ENCODE results near the gene CORO2B.

The CORO2B gene

DNA sequence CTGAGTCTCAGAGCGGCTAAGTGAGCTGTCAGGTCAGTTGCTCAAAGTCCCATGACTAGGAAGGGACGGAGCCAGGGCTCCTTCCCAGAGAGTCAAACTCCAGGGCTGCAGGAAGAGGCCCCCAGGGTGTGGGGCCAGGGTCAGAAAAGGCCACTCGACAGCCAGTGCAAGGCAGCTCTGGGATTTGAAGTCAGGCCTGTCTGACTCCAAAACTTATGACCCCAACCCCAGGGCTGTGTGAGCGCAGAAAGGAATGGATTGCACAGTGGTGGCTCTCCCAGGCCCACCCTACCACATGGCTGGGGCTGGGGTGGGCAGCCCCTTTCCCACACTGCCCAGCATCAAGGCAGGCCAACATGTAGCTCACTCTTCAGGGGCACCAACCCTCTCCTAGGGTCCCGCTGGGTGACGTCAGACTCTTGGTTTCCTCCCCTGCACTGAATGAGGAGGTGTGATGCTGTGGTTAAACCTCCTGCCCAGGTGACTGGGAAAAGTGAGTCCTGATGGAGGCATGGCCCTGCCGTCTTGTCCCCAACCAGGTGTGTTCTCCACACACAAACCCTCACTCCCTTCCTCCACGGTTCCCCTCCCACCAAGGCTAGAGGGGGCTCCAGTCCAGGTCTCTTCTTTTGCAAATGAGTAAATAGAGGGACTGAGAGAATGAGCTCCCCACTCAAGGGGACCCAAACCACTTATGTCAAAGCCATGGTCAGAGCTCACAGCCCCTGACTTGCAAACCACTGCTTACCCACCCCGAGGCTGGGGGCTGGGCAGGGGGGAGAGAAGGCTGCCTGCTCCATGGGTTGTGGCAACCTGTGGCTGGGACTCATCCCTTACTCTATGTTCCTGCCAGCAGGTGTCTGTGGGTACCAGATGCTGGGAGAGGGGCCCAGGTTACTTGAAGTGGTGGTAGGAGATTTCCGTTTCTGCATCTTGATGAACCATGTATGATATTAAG lies 23.8 kb upstream of the CORO2B start:
- DNase-seq: no peak

DNA sequence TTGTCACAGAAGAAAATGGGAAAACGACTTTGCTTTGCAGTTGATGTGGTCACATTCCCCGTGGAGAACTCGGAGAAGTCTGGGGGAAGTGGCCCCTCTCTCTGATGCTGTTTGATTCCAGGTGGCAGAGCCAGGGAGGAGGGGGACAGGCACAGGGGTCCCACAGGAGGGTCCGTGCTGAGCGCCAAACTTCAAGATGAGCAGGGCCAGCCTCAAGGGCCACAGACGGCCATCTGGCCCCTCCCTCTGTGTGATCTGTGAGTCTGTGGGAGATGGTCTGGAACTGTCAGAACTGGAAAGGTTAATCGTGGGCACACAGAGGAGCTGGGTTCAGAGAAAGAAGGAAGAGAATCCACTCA lies 23.1 kb upstream of the CORO2B start:
- no peak for DNase-seq

DNA sequence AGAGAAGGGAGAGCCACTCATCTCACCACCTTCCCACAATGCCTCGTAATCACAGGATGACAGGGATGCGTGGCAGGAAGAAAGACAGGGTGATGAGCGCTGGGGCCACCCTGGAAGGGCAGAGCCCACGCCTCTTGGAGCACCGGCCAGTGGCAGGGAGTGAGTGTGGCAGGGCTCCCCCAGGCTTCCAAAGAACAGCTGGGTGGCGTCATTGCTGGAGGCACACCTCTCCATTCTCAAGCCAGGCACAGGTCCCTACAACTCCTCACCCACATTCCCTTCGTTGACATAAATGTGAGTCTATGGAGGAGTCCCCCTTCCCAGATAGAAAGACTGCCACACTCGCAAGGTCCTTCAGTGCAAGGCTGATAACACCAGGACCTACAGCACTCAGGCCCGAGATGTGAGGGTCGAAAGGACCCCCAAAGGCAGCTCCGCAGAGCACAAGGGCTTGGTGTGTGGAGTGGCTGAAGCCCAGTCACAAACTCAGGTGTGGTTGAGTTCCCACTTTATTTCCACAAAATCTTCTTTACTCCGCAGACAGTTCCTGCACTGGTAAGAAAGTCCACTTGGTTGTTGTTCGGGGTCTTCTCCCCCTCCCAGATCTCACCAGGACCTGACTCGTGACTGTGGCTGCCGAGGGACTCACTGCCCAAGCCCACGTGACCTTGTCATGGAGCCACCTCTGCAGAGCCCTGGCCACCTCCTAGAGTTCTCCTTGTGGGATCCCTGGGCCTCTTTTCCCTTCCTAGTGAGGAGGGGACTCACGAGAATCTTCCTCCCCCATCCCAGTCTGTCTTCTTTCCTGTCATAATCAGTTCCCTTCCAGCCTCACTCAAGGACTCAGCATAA lies 22.4 kb upstream of the CORO2B start:
- no peak for DNase-seq

DNA sequence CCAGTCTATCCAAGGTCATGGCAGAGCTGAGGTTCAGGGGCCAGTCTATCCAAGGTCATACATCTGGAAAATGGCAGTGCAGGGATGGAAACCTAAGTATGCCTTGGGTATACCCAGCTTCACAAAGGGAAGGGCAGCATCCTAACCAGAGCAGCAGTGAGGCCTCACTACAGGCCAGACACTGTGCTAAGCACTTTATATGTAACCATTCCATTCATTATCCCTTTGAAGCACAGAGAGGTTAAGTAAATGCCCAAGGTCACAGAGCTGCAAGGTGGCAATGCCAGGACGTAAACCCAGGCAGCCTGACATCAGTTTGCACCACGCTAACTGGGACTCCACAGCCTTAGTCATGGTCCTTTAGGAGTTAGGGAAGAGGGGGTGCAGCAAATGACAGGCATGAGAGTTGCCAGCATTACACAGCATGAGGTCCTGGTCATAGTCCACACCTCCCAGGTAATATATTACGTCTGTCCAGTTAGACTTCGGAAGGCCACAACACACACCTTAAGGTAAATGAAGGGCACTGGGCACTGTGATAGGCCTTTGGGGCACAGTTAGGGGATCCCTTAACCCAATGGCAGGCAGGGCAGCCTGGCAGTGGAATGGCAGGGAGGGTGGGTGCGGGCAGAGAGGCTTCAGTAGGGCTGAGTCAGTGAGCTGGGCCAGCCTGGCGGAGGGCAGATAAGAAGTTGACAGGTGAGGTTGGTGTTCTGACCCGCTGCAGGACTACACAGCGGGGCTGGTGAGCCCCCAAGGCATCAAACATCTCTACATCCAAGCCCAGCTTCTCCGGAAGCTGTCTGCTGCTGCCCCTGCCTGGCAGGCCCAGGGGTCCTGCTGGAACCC lies 21.1 kb upstream of the CORO2B start:
- no peak for DNase-seq

DNA sequence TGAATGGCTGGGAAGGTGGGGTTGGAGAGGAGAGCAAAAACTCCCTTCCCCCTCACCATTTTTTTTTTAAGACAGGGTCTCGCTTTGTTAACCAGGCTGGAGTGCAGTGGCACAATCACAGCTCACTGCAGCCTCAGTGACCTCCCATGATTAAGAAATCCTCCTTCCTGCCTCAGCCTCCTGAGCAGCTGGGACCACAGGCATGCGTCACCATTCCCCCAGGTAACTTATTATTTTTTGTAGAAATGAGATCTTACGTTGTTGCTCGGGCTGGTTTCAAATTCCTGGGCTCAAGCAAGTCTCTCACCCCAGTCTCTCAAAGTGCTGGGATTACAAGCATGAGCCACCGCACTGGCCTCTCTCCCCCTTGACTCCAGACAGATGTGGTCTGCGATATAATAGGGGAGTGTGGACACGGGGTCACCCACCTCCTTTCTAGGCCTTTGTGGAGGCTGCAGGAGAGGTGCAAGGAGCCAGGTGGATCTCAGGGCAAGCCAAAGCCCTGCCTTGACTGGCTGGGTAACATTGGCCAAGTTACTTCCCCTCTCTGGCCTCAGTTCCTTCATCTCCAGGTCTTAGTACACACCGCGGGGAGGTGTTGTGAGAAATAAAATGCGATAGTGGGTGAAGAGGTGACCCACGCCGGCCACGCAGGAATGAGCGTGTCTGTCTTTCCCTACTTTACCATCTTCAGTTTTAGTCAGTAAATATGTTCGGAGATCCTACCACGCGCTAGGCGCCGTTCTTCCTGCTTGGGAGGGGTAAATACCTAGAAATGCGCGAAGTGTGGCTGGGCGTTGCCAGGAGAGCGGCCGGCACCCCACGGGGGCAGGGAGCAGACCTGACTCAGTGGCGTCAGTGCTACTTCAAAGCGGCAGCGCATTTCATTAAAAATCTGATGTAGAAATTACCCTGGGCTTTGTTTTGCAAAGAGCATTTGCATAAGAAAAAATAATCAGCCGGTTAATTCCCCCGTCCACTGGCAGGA lies 20.2 kb upstream of the CORO2B start:
- no peak for DNase-seq

DNA sequence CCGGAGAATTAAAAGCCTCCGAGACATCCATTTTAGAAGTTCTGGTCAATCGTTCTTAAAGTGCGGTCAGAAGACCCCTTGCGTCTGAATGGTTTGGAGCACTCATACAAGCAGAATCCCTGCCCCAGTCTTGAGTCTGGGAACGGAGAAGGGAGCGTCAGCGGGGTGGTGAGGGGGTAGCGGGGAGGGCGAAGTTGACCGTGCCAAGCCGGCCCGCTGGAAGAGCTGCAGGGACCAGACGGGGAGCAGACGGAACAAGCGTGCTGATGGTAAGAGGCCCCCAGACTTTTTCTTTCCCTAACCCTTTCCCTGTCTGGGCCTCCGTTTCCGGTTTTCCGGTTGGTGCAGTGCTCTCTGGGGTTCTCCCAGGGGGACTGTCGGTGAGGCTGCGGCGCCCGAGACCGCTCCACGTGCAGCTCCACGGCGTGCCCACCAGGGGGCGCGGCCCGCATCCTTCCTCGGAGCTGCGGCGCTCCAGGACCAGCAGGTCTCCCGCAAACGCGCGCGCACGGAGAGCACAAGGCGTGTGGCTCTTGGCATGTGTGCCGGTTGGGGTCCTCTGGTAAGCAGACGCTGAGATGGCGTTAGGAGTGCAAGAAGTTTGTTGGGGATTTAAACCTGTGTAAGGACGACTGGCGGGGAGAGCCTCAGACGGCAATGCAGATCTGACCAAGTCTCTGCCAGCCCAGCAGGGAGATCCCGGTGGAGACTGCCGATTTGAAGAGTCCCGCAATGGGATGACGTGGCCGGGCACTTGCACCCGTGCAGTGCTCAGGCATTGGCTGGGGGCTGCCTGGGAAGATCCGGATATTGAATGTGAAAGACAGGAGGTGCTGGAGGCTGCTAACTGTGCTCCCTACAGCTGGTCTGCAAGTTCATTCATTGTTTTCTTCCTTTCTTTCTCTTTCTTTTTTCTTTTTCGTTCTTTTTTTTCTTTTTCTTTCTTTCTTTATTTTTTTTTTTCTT lies 19.2 kb upstream of the CORO2B start:
- peak; percentile 77 for DNase-seq

DNA sequence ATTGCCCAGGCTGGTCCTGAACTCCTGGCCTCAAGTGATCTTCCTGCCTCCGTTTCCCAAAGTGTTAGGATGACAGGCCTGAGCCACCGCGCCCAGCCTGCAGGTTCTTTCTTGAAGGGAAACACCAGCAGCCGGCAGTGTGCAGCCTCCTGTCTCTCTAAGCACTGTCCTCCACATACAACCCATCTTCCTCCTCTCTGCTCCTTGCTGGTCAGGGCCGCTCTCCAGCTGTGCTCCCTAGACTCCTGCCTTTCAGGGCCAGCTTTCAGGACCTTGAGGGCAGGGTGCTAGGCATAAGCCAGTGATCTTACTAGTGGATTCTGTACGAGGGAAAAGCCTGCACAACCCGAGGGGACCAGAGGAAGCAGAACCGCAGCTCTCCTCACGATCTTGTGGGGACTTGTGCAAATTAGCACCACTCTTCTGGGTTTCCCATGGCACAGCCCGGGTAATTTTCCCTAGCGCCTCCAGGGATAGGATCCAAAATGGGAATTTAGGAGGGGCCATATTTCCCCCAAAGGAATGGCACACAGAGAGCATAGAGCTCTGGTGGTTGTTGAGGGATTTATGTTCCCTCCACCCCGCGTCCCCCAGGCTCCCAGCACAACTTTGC lies 18.2 kb upstream of the CORO2B start:
- DNase-seq: no peak

DNA sequence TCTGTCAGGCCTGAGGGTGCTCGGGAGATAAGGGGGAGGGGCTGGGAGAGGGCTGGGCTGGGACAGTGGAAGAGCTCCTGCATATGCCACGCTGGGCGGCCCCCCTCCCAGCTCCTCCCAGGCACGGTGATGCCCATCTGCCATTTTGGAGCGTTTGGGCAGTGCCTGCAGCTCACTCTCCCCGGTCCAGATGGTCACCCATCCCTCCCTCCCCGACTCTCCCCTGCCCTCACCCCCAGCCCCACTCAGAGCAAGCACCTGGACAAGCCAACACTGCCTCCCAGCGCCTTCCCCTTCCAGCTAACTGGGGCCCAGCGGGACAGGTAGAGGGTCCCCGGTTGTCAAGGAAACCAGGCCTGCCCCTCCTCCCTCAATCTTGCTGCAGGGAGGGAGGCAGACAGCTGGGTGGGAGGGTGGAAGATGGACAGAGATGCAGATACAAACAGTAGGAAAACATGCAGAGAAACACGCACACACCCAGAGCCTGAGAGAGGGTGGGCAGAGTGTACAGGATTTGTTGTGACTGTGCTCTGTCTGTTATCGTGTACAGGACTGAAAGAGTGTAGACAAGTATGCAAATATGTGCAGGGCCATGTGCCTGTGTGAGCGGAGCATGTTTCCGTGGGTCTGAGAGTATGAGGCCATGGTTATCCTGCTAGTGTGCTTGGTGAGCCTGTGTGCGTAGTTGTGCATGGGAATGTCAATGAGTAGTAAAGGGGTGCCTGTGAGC lies 17.5 kb upstream of the CORO2B start:
- no peak for DNase-seq

DNA sequence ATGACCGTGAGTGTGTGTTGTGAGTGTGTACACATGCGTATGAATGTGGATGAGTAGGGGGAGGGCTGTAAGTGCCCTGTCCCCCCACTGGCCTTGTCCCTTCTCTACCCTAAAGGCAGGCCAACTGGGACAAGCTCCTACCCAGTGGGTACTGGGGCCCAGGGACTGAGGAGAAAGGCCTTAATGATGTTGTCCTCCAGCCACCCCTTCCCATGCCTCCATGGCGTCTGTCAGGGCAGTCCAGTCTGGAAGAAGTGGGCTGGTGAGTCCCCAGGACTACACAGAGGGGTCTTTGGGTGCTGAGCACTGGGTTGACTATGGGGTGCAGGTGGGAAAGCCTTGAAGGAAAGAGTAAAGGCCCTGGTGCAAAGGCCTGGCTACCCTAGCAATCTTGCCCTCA lies 16.9 kb upstream of the CORO2B start:
- no peak for DNase-seq

DNA sequence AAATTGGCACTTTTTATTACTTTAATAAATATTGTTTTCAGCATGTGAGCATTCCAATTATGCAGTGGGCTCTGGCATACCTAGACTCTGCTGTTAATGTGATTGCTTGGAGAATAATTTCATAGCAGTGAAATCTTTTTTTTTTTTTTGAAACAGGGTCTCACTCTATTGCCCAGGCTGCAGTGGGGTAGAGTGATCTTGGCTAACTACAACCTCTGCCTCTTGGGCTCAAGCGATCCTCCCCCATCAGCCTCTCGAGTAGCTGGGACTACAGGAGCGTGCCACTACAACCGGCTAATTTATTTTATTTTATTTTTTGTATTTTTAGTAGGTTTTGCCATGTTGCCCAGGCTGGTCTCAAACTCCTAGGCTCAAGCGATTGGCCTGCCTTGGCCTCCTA lies 14.6 kb upstream of the CORO2B start:
- DNase-seq: no peak

DNA sequence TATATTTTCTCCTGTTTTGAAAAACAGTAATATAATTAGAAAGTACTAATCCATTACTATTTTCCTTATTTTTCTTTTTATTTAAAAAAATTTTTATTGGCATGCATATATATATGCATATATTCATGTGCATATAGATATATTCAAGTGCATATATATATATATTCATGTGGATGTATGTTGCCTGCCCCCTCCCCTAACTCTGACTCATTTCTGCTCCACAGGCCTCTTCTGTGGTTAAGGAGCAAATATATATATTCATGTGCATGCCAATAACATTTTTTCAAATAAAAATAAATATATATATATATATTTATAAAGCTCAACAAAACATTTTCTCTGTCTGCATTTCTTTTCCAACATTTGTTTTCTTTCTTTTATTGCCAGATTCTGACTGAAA lies 13.6 kb upstream of the CORO2B start:
- peak; percentile 75 for DNase-seq

DNA sequence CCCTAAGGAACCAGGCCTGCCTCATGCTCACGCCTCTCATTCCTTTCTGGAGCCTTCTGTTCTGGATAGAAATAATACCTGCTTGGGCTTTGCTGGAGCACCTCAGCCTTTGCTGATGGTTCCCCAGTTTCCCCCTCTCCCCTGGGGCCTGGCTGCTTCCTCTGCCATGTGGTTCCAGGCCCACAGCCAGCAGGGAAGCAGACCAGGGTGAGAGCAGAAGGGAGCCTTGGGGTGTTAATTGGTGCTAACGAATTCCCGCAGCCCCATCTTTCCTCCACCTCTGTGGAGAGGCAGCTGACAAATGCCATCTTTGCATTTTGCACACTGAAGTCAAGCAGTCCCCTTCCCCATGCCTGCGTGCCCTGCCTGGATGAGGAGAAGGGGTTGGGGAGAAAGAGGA lies 13.1 kb upstream of the CORO2B start:
- DNase-seq: no peak

DNA sequence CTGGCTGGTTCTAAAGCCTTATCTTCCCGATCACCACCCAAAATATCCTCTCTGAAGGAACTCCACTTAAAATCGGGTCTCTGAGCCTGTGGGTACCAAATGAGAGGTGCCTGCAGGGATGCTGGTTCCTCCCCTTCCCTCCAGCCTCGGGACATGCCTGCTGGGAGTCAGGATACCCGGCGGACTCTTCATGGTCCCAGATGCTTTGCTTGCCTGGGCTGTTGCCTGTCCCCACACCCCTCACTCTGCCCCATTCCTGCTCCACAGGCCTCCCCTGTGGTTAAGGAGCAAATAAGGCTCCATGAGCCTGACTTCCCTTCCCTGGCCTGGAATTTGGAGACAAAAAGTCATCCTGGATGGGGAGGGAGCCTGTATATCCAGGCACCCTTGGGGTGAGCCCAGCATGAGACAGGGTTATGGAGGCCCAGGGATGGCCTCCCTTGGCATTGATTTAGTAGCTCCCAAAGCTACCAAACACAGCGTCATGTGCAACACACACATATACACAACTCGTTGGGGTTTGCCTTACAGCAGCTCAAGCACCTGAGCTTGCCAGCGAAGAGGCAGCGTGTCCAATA lies 12.3 kb upstream of the CORO2B start:
- DNase-seq: no peak

DNA sequence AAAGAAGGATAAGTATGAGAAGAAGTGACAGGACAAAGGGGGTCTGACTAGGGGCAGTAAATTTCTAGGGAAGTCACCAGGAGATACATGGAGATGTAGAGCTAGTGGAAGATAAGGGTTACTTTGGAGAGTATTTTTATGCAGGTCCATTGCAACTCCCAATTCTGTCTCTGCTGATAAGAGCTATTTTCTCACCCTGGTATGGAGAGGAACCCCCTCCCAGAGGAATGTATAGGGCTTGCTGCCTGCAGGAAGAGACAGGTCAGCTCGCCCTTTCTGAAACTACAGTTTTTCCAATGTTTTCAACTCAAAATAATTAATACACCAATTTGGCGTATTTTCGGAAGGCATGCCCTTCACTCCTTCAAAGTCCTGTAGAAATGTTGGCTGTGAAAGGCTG lies 11.4 kb upstream of the CORO2B start:
- DNase-seq: no peak

DNA sequence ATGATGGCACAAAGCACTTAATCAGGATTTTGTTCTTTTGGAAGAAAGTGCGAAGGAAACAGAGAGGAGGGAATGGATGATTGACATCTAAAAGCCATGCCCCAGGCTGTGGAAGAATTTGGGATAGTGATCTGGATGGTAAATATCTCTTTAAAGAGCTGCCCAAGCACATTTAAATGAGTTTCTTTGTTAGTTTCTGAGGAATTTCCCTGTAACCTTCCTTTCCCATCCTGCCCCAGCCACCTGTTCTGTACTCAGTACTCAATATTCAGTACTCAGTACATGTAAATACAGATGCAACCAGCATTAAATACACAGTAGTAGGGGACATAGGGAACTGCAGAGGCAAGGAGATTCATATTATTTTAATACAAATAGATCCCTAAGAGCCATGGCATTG lies 7.8 kb upstream of the CORO2B start:
- DNase-seq: no peak

DNA sequence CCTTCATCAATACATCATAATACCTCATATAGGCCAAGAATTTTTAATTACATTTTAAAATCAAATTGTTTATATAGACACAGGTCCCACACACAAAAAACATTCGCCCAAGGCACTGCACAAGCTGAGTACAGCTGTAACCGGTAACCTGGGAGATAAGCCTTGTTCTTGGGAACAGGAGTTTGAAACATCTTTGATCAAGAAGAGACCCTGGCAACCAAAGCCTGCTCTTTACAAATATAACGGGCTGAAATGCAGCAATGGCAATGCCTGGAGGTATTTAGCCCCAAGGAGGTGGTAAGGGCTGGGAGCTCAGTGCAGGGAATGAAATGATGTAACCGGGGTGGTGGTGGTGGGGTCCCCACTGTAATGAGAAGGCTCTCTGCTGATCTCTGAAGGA lies 7.2 kb upstream of the CORO2B start:
- DNase-seq: no peak

DNA sequence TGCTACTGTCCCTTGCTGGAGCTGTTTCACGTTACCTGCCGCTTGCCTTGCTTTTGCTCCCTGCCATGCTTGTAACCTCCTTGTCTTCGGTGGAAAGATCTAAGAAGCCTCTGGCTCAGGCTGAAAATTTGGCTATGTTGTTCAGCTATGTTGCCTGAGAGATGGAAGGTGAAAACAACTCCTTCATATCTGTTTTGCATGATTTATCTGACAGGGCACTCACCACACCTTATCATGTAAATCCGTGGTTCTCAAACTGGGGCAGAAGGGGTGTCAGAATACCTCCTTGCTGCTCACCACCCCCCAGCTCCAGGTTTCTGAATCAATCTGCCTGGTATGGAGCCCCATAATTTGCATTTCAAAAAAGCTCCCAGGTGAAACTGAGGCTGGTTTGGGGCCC lies 6.5 kb upstream of the CORO2B start:
- DNase-seq: no peak

DNA sequence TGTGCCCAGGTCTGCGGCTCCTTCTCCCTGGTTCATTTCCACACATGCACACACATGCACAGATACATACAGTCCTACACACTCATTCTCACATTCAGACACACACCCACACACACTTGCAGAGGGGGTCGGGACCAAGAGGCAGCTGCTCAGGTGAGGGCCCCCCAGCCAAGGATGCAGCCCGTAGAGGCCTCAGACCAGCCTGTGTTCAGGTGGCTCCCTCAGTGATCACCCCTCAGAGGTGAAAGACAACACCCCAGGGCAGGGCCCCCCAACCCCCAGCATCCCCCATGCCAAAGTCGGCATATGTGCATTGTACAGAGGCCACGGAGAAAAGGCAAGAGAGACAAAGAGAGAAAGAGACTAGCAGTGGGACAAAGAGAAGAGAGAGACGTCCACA lies 5.9 kb upstream of the CORO2B start:
- no peak for DNase-seq

DNA sequence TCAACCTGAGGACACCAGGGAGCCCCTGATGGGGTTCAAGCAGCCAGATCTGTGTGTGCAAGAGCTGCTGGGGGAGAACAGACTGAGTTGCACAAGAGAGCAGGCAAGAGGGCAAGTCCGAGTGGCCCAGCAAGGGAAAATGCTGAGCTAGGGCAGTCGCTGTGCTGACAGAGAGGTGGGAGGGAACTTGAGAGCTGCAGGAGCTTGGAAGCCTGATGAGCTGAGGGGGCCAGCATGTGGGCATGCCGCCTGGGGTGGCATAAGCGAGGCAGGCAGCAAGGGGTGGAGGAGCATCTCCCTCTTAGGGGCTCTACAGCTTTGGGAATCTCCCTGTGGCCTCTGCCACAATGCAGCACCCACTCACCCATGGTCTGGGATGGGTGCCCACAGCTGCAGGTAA lies 4.7 kb upstream of the CORO2B start:
- DNase-seq: no peak

All from fibroblast of skin of scalp (primary cell).